GM23338 (cell line): Measurements from ENCODE around the gene GCNT2. TPM values are rescaled to one million over a fixed set of nuclear protein-coding genes. Genes with fewer than 3 reads are reported as not detected.

Source experiments
- ATAC-seq: fragments of 200-7000 bp; cut with Tn5 transposase; 3 replicates; pipeline ENCODE4 v1.9.1; 2020
- DNase-seq: peaks from one replicate; pipeline ENCODE4 v3.0.0-alpha.2; 2015; ENCODE audit warnings: low spot score
- H2AFZ ChIP-seq: fragments of 200-600 bp; sonication (generic); 2 replicates; pipeline ENCODE4 v1.8.0; 2016; ENCODE audit warnings: antibody characterized with exemption, mild to moderate bottlenecking, moderate library complexity
- H3F3A ChIP-seq: fragments of 200-600 bp; sonication (generic); replicated peaks from 2 replicates; pipeline ENCODE4 v1.8.0; 2017; ENCODE audit warnings: antibody characterized with exemption, mixed run types, low read depth
- H3K27ac ChIP-seq: fragments of 200-600 bp; sonication (generic); 2 replicates; pipeline ENCODE4 v1.6.1; 2016; ENCODE audit warnings: low read depth
- H3K27me3 ChIP-seq: fragments of 200-600 bp; sonication (generic); 2 replicates; pipeline ENCODE4 v1.8.0; 2016; ENCODE audit warnings: mild to moderate bottlenecking, mixed run types, moderate library complexity; ENCODE audit not compliant: insufficient read depth
- H3K36me3 ChIP-seq: fragments of 200-600 bp; sonication (generic); 2 replicates; pipeline ENCODE4 v1.8.0; 2016; ENCODE audit warnings: mild to moderate bottlenecking; ENCODE audit not compliant: insufficient read depth
- H3K4me1 ChIP-seq: fragments of 200-600 bp; sonication (generic); 2 replicates; pipeline ENCODE4 v1.8.0; 2016; ENCODE audit warnings: mild to moderate bottlenecking, moderate library complexity; ENCODE audit not compliant: insufficient read depth
- H3K4me2 ChIP-seq: fragments of 200-600 bp; sonication (generic); 2 replicates; pipeline ENCODE4 v1.7.1; 2017; ENCODE audit warnings: mixed run types
- H3K4me3 ChIP-seq: fragments of 200-600 bp; sonication (generic); 2 replicates; pipeline ENCODE4 v1.6.1; 2016; ENCODE audit warnings: mixed run types
- H3K79me2 ChIP-seq: fragments of 200-600 bp; sonication (generic); replicated peaks from 2 replicates; pipeline ENCODE4 v1.8.0; 2017; ENCODE audit warnings: mild to moderate bottlenecking; ENCODE audit not compliant: insufficient read depth
- H3K9me2 ChIP-seq: fragments of 200-600 bp; sonication (generic); 2 replicates; pipeline ENCODE4 v1.8.0; 2017; ENCODE audit not compliant: insufficient read depth
- H4K20me1 ChIP-seq: fragments of 200-600 bp; sonication (generic); replicated peaks from 2 replicates; pipeline ENCODE4 v1.8.0; 2017; ENCODE audit warnings: mild to moderate bottlenecking; ENCODE audit not compliant: insufficient read depth
- H3K27ac Mint-ChIP-seq: 2 replicates; pipeline ENCODE4 v1.8.0; 2020; ENCODE audit warnings: inconsistent platforms, mild to moderate bottlenecking, moderate library complexity, mixed read lengths
- H3K27me3 Mint-ChIP-seq: 3 replicates; pipeline ENCODE4 v1.8.0; 2022; ENCODE audit warnings: low read depth, mild to moderate bottlenecking, moderate library complexity, mixed read lengths, inconsistent platforms; ENCODE audit not compliant: insufficient read depth, poor library complexity
- H3K36me3 Mint-ChIP-seq: 3 replicates; pipeline ENCODE4 v1.8.0; 2021; ENCODE audit warnings: low read depth, mild to moderate bottlenecking, inconsistent platforms, moderate library complexity, mixed read lengths
- H3K4me1 Mint-ChIP-seq: 3 replicates; pipeline ENCODE4 v1.8.0; 2020; ENCODE audit warnings: mild to moderate bottlenecking, inconsistent platforms, mixed read lengths
- H3K4me3 Mint-ChIP-seq: 3 replicates; pipeline ENCODE4 v1.8.0; 2021; ENCODE audit warnings: moderate library complexity, mild to moderate bottlenecking, inconsistent platforms, mixed read lengths
- H3K9me3 Mint-ChIP-seq: 3 replicates; pipeline ENCODE4 v1.8.0; 2020; ENCODE audit warnings: moderate library complexity, mild to moderate bottlenecking, inconsistent platforms, mixed read lengths
- CREB1 ChIP-seq: fragments of 250-450 bp; sonication (Bioruptor Pico); IDR thresholded peaks from 2 replicates; pipeline ENCODE4 v1.5.0; 2020; ENCODE audit warnings: low read depth, mild to moderate bottlenecking, moderate library complexity
- CTCF ChIP-seq, 2 experiments: fragments of 200-600 bp in 1 of 2; sonication (generic) in 1 of 2; conservative IDR thresholded peaks; 2 replicates each; pipeline versions ENCODE4 v1.5.1 to v1.6.1; 2016 to 2017; ENCODE audit warnings: antibody characterized with exemption in 2 of 2, low read depth in 2 of 2, mild to moderate bottlenecking in 2 of 2, moderate library complexity in 1 of 2
- ETS1 ChIP-seq: IDR thresholded peaks from 2 replicates; pipeline ENCODE4 v1.6.1; 2016; ENCODE audit warnings: antibody characterized with exemption
- EZH2 ChIP-seq: fragments of 200-600 bp; sonication (generic); IDR thresholded peaks from one replicate; pipeline ENCODE4 v1.8.0; 2017; ENCODE audit warnings: antibody characterized with exemption, mild to moderate bottlenecking, low read depth; ENCODE audit not compliant: unreplicated experiment
- EZH2phosphoT487 ChIP-seq: fragments of 200-600 bp; sonication (generic); IDR thresholded peaks from one replicate; pipeline ENCODE4 v1.8.1; 2018; ENCODE audit warnings: antibody characterized with exemption; ENCODE audit not compliant: unreplicated experiment
- JUNB ChIP-seq: IDR thresholded peaks from one replicate; pipeline ENCODE4 v1.6.1; 2016; ENCODE audit warnings: antibody characterized with exemption; ENCODE audit not compliant: unreplicated experiment
- NANOG ChIP-seq: IDR thresholded peaks from 2 replicates; pipeline ENCODE4 v1.6.1; 2016; ENCODE audit warnings: antibody characterized with exemption, borderline replicate concordance
- POLR2AphosphoS5 ChIP-seq: IDR thresholded peaks from 2 replicates; pipeline ENCODE4 v1.6.1; 2016; ENCODE audit warnings: antibody characterized with exemption, low read depth
- ZNF114 ChIP-seq: fragments of 250-450 bp; sonication (Bioruptor Pico); IDR thresholded peaks from 2 replicates; pipeline ENCODE4 v1.5.0; 2020; ENCODE audit warnings: mild to moderate bottlenecking, moderate library complexity
- ZNF331 ChIP-seq: fragments of 250-450 bp; sonication (Bioruptor Pico); IDR thresholded peaks from 2 replicates; pipeline ENCODE4 v1.5.0; 2020; ENCODE audit warnings: low read depth, mild to moderate bottlenecking, moderate library complexity
- polyA plus RNA-seq: library from polyadenylated mRNA; unstranded; fragments of >200 nt; fragmentation: Nextera tagmentation; extraction: Ambion mirVana; gene quantifications from 2 replicates; pipeline ENCODE4 v1.2.1, GENCODE V29; 2016
- total RNA-seq: library from RNA; depleted of rRNA; stranded (reverse); fragments of >200 nt; shearing (Covaris generic); gene quantifications from 2 replicates; pipeline ENCODE4 v1.2.3, GENCODE V29; 2014
- TF ChIP-seq, protein P1 (sequence below): IDR thresholded peaks from one replicate; pipeline ENCODE4 v1.6.1; 2018; ENCODE audit warnings: antibody characterized with exemption; ENCODE audit not compliant: unreplicated experiment

Gene GCNT2
- total and polyA plus RNA-seq, 2 experiments from 2014 or later = 28.3 to 137 TPM

DNA sequence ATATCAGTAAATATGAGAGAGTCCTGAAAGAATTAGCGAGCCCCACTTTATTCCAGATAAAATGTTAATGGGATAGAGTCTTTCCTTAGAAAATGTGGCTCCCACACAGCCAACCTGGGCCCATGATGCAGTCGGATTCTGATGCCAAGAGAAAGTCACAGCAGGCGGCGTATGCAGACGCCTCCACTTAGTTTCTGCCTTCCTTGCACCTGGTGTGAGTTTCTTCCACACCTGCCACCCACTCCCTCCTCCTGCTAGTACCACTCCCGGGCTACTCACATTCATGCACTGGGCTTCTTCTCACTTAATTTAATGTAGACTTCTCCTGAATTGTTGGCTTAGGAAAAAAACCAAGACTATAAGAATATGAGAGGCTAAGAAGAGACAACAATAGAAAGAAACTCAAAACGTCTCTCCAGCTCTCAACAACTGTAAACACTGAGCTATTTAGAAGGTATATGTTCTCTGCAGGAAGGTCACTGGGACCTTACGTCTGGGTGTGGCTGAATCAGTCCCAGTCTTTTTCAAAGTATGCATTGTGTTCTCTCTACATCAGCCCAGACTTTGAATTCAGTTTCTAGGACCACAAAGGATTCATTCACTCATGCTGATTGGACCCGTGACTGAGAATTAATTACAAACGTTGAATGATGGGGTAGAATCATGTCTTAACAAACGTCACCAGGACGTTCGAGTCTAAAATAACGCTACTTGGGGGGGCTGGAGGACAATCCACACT lies 70.4 kb downstream of the GCNT2 start (continued):
- TF ChIP-seq, protein P1, sequence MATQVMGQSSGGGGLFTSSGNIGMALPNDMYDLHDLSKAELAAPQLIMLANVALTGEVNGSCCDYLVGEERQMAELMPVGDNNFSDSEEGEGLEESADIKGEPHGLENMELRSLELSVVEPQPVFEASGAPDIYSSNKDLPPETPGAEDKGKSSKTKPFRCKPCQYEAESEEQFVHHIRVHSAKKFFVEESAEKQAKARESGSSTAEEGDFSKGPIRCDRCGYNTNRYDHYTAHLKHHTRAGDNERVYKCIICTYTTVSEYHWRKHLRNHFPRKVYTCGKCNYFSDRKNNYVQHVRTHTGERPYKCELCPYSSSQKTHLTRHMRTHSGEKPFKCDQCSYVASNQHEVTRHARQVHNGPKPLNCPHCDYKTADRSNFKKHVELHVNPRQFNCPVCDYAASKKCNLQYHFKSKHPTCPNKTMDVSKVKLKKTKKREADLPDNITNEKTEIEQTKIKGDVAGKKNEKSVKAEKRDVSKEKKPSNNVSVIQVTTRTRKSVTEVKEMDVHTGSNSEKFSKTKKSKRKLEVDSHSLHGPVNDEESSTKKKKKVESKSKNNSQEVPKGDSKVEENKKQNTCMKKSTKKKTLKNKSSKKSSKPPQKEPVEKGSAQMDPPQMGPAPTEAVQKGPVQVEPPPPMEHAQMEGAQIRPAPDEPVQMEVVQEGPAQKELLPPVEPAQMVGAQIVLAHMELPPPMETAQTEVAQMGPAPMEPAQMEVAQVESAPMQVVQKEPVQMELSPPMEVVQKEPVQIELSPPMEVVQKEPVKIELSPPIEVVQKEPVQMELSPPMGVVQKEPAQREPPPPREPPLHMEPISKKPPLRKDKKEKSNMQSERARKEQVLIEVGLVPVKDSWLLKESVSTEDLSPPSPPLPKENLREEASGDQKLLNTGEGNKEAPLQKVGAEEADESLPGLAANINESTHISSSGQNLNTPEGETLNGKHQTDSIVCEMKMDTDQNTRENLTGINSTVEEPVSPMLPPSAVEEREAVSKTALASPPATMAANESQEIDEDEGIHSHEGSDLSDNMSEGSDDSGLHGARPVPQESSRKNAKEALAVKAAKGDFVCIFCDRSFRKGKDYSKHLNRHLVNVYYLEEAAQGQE = no peak
- TF ChIP-seq POLR2AphosphoS5 (no peak), ZNF331 (CRISPR knock-in tag) (no peak), ETS1 (no peak), NANOG (no peak), ZNF114 (no peak), EZH2phosphoT487 (no peak), CREB1 (CRISPR knock-in tag) (no peak)

- Mint-ChIP-seq H3K9me3 (no peaks in the 10 kb centered on the region), H3K27me3 (peaks cover 9% of the 10 kb centered on the region), H3K4me1 (peaks cover 76% of the 10 kb centered on the region), H3K27ac (peak overlapping the region; percentile 91), H3K4me3 (peak overlapping the region; percentile 39; the same call in 2 of the 3 replicates), H3K36me3 (peaks cover 8% of the 10 kb centered on the region)
- ATAC-seq (peak; percentile 79), DNase-seq (peak; percentile 85)
- Histone ChIP-seq H3K4me2 (peak overlapping the region; percentile 30), H3K9me2 (no peaks in the 10 kb centered on the region), H3K27me3 (no peaks in the 10 kb centered on the region), H3K27ac (peak overlapping the region; percentile 53), H2AFZ (no peak overlapping the region), H3K36me3 (no peaks in the 10 kb centered on the region), H3K4me1 (peaks cover 75% of the 10 kb centered on the region), H3F3A (peaks cover 9% of the 10 kb centered on the region; the same call in 1 of the 2 replicates), H4K20me1 (peaks cover 29% of the 10 kb centered on the region), H3K4me3 (peak overlapping the region; percentile 23), H3K79me2 (peaks cover 100% of the 10 kb centered on the region)
- TF ChIP-seq ZNF331 (CRISPR knock-in tag) = no peak
- TF ChIP-seq JUNB = no peak
- no peak for TF ChIP-seq EZH2
- no peak for TF ChIP-seq EZH2phosphoT487
- TF ChIP-seq ZNF114 = no peak
- no peak for TF ChIP-seq NANOG
- TF ChIP-seq CTCF (conservative IDR thresholded peaks at IDR 0.05; ENCODE audit: low read depth in 2 of 2) = no peak
- TF ChIP-seq, protein P1 = no peak
Measured at GRCh38 chr6:10595731-10596664, 74.8 kb downstream of the GCNT2 start.
